Measurements from ENCODE around the gene SEMA5A.

Gene SEMA5A

DNA sequence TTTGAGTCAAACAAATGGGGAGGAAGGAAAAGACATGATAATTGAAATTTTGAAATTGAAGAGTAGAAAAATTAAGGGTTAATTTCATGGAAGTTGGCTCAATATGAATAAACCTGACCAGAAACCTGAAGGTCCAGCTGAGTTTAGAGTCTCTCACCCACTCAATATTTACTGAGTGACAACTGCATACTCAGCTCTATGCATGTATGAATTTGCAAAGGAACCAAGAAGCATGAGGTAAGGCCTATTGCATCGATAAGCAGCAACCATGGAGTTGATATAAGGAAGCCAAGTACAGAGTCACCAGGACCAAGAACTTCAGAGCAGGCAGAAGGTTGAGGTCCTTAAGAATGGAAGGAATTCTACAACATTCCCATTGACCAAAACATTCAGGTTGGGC lies 163.4 kb downstream of the SEMA5A start:
- Histone ChIP-seq H3K27me3 (ENCODE audit: control insufficient read depth in 5 of 5, insufficient read depth in 4 of 5, low read length in 5 of 5) (no peaks in the 10 kb centered on the region), H3K4me1 (ENCODE audit: control insufficient read depth in 5 of 5, insufficient read depth in 5 of 5, low read length in 5 of 5) (no peaks in the 10 kb centered on the region), H3K4me3 (ENCODE audit: low read depth in 1 of 5, low read length in 5 of 5) (no peak overlapping the region), H3K9me3 (ENCODE audit: control insufficient read depth in 5 of 5, low read length in 5 of 5) (no peaks in the 10 kb centered on the region), H3K9ac (ENCODE audit: low read length in 5 of 5) (no peak overlapping the region), H3K27ac (ENCODE audit: low read depth, low read length) (no peak overlapping the region), H3K36me3 (ENCODE audit: control insufficient read depth in 5 of 5, insufficient read depth in 5 of 5, low read length in 5 of 5) (no peaks in the 10 kb centered on the region)

DNA sequence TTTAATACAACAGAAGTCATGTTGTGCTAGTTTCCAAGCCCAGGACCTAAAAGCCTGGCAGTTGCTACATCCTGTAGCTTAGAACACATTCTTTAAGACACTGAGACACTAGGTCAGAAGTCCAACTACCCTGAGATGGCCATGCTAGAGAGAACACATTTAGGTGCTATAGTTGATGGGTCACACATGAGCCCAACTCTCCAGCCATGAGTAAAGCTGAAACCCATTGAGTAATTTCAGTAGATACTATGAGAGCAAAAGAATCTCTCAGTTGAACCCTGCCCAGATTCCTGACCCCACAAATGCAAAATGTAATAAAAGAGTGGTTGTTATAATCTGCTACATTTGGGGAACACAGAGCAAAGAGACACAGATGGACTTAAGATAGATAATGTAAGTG lies 164.4 kb downstream of the SEMA5A start:
- Histone ChIP-seq H3K9ac (ENCODE audit: low read length in 5 of 5) (no peak overlapping the region), H3K27me3 (ENCODE audit: control insufficient read depth in 5 of 5, insufficient read depth in 4 of 5, low read length in 5 of 5) (no peaks in the 10 kb centered on the region), H3K4me3 (ENCODE audit: low read depth in 1 of 5, low read length in 5 of 5) (no peak overlapping the region), H3K4me1 (ENCODE audit: control insufficient read depth in 5 of 5, insufficient read depth in 5 of 5, low read length in 5 of 5) (no peaks in the 10 kb centered on the region), H3K36me3 (ENCODE audit: control insufficient read depth in 5 of 5, insufficient read depth in 5 of 5, low read length in 5 of 5) (no peaks in the 10 kb centered on the region), H3K27ac (ENCODE audit: low read depth, low read length) (no peak overlapping the region), H3K9me3 (ENCODE audit: control insufficient read depth in 5 of 5, low read length in 5 of 5) (no peaks in the 10 kb centered on the region)

DNA sequence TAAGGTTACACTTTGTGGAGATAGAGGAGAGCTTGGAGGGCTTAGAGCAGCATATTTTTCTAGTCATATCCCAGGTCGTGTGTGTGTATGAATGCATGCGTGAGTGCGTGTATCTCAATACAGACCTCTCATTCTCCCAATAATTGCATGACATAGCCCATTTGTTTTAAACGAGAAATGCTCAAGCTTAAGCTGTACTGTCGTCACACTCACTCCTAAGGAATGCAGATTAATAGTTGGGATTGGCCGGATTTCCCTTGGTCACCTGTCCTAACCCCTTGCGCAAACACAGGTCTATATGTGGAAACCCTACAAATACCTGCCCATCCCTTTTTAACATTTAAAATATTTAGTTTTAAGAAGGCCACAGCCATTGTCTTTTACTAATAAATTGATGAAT lies 165.8 kb downstream of the SEMA5A start:
- no peaks in the 10 kb centered on the region for H3K36me3 ChIP-seq (ENCODE audit: control insufficient read depth in 5 of 5, insufficient read depth in 5 of 5, low read length in 5 of 5)
- H3K4me1 ChIP-seq (ENCODE audit: control insufficient read depth in 5 of 5, insufficient read depth in 5 of 5, low read length in 5 of 5), result no peaks in the 10 kb centered on the region
- no peaks in the 10 kb centered on the region for H3K27me3 ChIP-seq (ENCODE audit: control insufficient read depth in 5 of 5, insufficient read depth in 4 of 5, low read length in 5 of 5)
- H3K4me3 ChIP-seq (ENCODE audit: low read depth in 1 of 5, low read length in 5 of 5), result no peak overlapping the region
- H3K27ac ChIP-seq (ENCODE audit: low read depth, low read length), result no peak overlapping the region
- H3K9ac ChIP-seq (ENCODE audit: low read length in 5 of 5), result no peak overlapping the region
- no peaks in the 10 kb centered on the region for H3K9me3 ChIP-seq (ENCODE audit: control insufficient read depth in 5 of 5, low read length in 5 of 5)

GRCh38 chr5:9376363-9377117 lies 169.3 kb downstream of the SEMA5A start:
- H3K4me3 ChIP-seq (ENCODE audit: low read depth in 1 of 5, low read length in 5 of 5), result no peak overlapping the region

DNA sequence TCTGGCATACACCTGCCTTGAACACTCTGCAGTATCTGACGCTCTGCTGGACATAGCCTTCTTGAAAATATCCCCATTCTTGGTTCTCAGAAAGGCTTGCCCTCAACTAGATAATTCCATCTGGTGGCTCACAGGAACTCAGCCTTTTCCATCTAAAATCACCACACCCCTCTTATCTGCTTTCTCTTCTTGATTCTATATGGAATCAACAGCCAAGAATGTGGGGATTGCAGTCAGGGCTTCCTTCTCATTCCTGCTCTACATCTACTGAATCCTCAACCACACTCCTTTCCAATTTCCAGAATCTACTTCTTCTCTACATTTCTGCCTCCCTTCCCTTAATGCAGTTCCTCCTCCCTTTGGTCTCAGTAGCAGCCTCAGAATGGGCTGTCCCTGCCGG lies 170.1 kb downstream of the SEMA5A start:
- no peak overlapping the region for H3K27ac ChIP-seq (ENCODE audit: low read depth, low read length)
- H3K27me3 ChIP-seq (ENCODE audit: control insufficient read depth in 5 of 5, insufficient read depth in 4 of 5, low read length in 5 of 5), result no peaks in the 10 kb centered on the region
- H3K9me3 ChIP-seq (ENCODE audit: control insufficient read depth in 5 of 5, low read length in 5 of 5), result no peaks in the 10 kb centered on the region
- H3K36me3 ChIP-seq (ENCODE audit: control insufficient read depth in 5 of 5, insufficient read depth in 5 of 5, low read length in 5 of 5), result no peaks in the 10 kb centered on the region
- no peak overlapping the region for H3K9ac ChIP-seq (ENCODE audit: low read length in 5 of 5)
- no peaks in the 10 kb centered on the region for H3K4me1 ChIP-seq (ENCODE audit: control insufficient read depth in 5 of 5, insufficient read depth in 5 of 5, low read length in 5 of 5)
- H3K4me3 ChIP-seq (ENCODE audit: low read depth in 1 of 5, low read length in 5 of 5), result no peak overlapping the region

More at GRCh38 chr5:9376363-9377117, 169.3 kb downstream of the SEMA5A start:
- Histone ChIP-seq H3K9me3 (ENCODE audit: control insufficient read depth in 5 of 5, low read length in 5 of 5) (no peaks in the 10 kb centered on the region), H3K9ac (ENCODE audit: low read length in 5 of 5) (no peak overlapping the region), H3K36me3 (ENCODE audit: control insufficient read depth in 5 of 5, insufficient read depth in 5 of 5, low read length in 5 of 5) (no peaks in the 10 kb centered on the region), H3K27me3 (ENCODE audit: control insufficient read depth in 5 of 5, insufficient read depth in 4 of 5, low read length in 5 of 5) (no peaks in the 10 kb centered on the region), H3K4me1 (ENCODE audit: control insufficient read depth in 5 of 5, insufficient read depth in 5 of 5, low read length in 5 of 5) (no peaks in the 10 kb centered on the region), H3K27ac (ENCODE audit: low read depth, low read length) (no peak overlapping the region)

GRCh38 chr5:9374025-9374424 lies 171.8 kb downstream of the SEMA5A start:
- Histone ChIP-seq H3K9me3 (ENCODE audit: control insufficient read depth in 5 of 5, low read length in 5 of 5) (peaks cover 0 to 2% (median 0%) of the 10 kb centered on the region in 5 donors), H3K27ac (ENCODE audit: low read depth, low read length) (no peak overlapping the region), H3K9ac (ENCODE audit: low read length in 5 of 5) (no peak overlapping the region), H3K4me3 (ENCODE audit: low read depth in 1 of 5, low read length in 5 of 5) (no peak overlapping the region), H3K36me3 (ENCODE audit: control insufficient read depth in 5 of 5, insufficient read depth in 5 of 5, low read length in 5 of 5) (no peaks in the 10 kb centered on the region), H3K4me1 (ENCODE audit: control insufficient read depth in 5 of 5, insufficient read depth in 5 of 5, low read length in 5 of 5) (no peaks in the 10 kb centered on the region), H3K27me3 (ENCODE audit: control insufficient read depth in 5 of 5, insufficient read depth in 4 of 5, low read length in 5 of 5) (no peaks in the 10 kb centered on the region)

DNA sequence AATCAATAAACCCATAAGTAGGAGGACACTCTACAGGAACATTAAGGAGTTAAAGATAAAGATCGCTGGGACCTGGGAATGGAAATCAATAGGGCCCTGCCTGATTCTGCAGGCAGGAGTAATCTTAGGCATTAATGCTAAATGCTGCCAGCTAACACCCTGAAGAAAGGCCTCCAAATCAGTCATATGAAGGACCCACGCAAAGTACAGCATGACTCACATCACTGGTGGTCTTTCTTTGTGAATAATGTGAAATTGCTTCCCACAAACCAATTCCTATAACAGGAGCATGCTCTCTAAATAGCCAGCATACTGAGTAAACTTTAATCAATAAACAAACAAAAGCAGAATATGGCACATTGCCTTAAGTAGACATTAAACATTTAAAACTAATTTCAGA lies 172.3 kb downstream of the SEMA5A start:
- H3K27ac ChIP-seq (ENCODE audit: low read depth, low read length), result no peak overlapping the region
- H3K9ac ChIP-seq (ENCODE audit: low read length in 5 of 5), result no peak overlapping the region
- H3K4me3 ChIP-seq (ENCODE audit: low read depth in 1 of 5, low read length in 5 of 5), result no peak overlapping the region
- H3K36me3 ChIP-seq (ENCODE audit: control insufficient read depth in 5 of 5, insufficient read depth in 5 of 5, low read length in 5 of 5), result no peaks in the 10 kb centered on the region
- H3K4me1 ChIP-seq (ENCODE audit: control insufficient read depth in 5 of 5, insufficient read depth in 5 of 5, low read length in 5 of 5), result no peaks in the 10 kb centered on the region
- peaks cover 0 to 5% (median 2%) of the 10 kb centered on the region in 5 donors for H3K9me3 ChIP-seq (ENCODE audit: control insufficient read depth in 5 of 5, low read length in 5 of 5)
- no peaks in the 10 kb centered on the region for H3K27me3 ChIP-seq (ENCODE audit: control insufficient read depth in 5 of 5, insufficient read depth in 4 of 5, low read length in 5 of 5)

- Histone ChIP-seq H3K4me1 (ENCODE audit: control insufficient read depth in 5 of 5, insufficient read depth in 5 of 5, low read length in 5 of 5) (no peaks in the 10 kb centered on the region), H3K9me3 (ENCODE audit: control insufficient read depth in 5 of 5, low read length in 5 of 5) (peaks cover 0 to 5% (median 2%) of the 10 kb centered on the region in 5 donors), H3K9ac (ENCODE audit: low read length in 5 of 5) (no peak overlapping the region), H3K27me3 (ENCODE audit: control insufficient read depth in 5 of 5, insufficient read depth in 4 of 5, low read length in 5 of 5) (no peaks in the 10 kb centered on the region), H3K36me3 (ENCODE audit: control insufficient read depth in 5 of 5, insufficient read depth in 5 of 5, low read length in 5 of 5) (no peaks in the 10 kb centered on the region), H3K27ac (ENCODE audit: low read depth, low read length) (no peak overlapping the region), H3K4me3 (ENCODE audit: low read depth in 1 of 5, low read length in 5 of 5) (no peak overlapping the region)
Observed at GRCh38 chr5:9370256-9370655, 175.6 kb downstream of the SEMA5A start.

DNA sequence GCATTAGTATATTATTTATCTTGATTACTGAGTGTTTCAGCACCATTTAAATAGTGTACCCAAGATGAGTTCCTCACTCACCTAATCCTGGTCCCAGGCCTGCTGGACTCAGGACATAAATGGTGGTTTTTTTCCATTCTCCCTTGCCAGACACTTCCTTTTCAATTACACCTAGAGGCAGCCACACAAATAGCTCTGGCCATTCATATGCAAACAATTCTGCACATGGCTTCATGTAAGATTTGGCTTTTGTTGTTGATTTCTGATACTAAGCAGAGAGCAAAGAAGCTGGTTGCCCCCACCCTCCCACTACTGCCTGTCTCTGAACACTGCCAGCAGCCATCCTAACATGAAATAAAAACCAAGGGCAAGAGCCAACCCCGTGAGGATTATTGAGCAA lies 180.4 kb downstream of the SEMA5A start:
- H3K27me3 ChIP-seq (ENCODE audit: control insufficient read depth in 5 of 5, insufficient read depth in 4 of 5, low read length in 5 of 5), result no peaks in the 10 kb centered on the region
- no peak overlapping the region for H3K27ac ChIP-seq (ENCODE audit: low read depth, low read length)
- H3K36me3 ChIP-seq (ENCODE audit: control insufficient read depth in 5 of 5, insufficient read depth in 5 of 5, low read length in 5 of 5), result no peaks in the 10 kb centered on the region
- no peak overlapping the region for H3K4me3 ChIP-seq (ENCODE audit: low read depth in 1 of 5, low read length in 5 of 5)
- no peak overlapping the region for H3K9ac ChIP-seq (ENCODE audit: low read length in 5 of 5)
- H3K4me1 ChIP-seq (ENCODE audit: control insufficient read depth in 5 of 5, insufficient read depth in 5 of 5, low read length in 5 of 5), result peaks cover 0 to 9% (median 6%) of the 10 kb centered on the region in 5 donors
- peaks cover 0 to 5% (median 2%) of the 10 kb centered on the region in 5 donors for H3K9me3 ChIP-seq (ENCODE audit: control insufficient read depth in 5 of 5, low read length in 5 of 5)

- Histone ChIP-seq H3K27me3 (ENCODE audit: control insufficient read depth in 5 of 5, insufficient read depth in 4 of 5, low read length in 5 of 5) (no peaks in the 10 kb centered on the region), H3K4me3 (ENCODE audit: low read depth in 1 of 5, low read length in 5 of 5) (no peak overlapping the region), H3K36me3 (ENCODE audit: control insufficient read depth in 5 of 5, insufficient read depth in 5 of 5, low read length in 5 of 5) (no peaks in the 10 kb centered on the region), H3K9ac (ENCODE audit: low read length in 5 of 5) (no peak overlapping the region), H3K27ac (ENCODE audit: low read depth, low read length) (no peak overlapping the region), H3K4me1 (ENCODE audit: control insufficient read depth in 5 of 5, insufficient read depth in 5 of 5, low read length in 5 of 5) (peaks cover 0 to 9% (median 6%) of the 10 kb centered on the region in 5 donors), H3K9me3 (ENCODE audit: control insufficient read depth in 5 of 5, low read length in 5 of 5) (no peaks in the 10 kb centered on the region)
Observed at GRCh38 chr5:9363449-9363848, 182.4 kb downstream of the SEMA5A start.
